ENCODE measurements around the gene TSKU.

The TSKU gene

DNA sequence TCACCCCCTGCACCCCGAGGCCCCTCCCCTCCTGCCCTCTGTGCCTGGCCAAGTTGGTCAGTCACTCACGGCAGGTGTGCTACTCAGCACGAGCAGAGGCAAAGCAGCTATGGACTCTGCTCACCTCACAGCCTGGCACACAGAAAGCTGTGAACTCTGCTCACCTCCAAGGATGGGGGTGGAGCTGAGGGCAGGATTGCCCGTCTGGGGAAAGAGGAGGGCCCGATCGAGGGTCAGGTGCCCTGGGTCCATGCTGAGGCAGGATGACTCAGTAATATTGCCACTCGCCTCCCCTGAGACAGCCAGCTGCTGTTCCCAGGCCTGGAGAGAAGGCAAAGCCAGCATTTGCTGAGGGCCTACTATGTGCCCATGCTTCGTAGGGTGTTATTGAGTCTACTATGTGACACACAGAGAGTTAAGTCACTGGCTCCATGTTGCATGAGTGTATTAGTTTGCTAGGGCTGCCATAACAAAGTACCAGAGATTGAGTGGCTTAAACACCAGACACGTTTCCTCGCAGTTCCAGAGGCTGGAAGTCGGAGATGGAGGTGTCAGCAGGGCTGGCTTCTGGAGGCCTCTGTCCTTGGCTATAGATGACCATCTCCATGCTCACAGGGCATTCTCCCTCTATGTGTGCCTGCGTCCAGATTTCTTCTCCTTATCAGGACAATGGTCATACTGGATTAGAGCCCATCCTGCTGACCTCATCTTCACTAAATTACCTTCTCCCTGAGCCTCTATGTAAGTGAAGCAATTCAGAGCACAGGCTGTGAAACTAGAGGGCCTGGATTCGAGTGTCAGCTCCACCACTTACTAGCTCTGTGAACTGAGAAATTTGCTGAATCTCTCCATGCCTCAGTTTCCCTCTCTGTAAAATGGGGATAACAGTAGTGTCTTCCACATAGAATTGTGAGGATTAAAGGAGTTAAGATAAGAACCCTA is 13.2 kb upstream of the TSKU start:
- no peak for DNase-seq

DNA sequence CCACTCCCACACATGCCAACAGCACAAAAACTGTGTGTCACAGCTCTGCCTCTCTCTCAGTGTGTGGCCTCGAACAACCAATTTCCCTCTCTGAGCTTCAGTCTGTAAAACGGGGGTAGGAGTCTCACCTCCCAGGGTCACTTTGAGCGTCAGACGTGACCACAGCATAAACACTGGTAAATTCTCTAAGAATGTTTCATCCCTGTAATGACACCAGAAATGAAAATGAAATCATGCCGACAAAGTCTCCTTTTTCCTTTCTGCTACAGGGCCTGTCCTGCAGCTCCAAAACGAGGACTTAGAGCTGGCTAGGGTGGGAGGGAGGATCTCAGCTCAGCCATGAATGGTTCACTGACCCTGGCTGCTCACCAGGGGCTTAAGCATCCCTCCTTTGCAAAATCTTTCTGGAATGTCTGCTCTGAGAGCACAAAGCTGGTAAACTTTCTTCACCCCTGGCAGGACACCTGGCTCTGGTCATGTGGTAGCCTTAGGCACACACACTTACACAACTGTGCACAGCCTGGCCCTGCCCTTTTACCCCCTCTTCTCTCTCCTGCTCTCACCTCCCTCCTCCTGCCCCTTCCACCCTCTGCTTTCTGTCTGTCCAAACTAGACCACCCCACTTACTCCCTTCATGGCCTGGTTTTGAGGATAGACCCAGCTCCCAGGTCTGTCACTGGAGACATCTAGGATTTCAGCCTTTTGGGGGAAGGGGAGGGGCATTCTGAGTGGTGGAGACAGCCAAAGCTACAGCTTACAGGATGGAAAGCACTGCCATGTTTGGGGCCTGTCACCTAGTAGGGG is 12.3 kb upstream of the TSKU start:
- no peak for DNase-seq

DNA sequence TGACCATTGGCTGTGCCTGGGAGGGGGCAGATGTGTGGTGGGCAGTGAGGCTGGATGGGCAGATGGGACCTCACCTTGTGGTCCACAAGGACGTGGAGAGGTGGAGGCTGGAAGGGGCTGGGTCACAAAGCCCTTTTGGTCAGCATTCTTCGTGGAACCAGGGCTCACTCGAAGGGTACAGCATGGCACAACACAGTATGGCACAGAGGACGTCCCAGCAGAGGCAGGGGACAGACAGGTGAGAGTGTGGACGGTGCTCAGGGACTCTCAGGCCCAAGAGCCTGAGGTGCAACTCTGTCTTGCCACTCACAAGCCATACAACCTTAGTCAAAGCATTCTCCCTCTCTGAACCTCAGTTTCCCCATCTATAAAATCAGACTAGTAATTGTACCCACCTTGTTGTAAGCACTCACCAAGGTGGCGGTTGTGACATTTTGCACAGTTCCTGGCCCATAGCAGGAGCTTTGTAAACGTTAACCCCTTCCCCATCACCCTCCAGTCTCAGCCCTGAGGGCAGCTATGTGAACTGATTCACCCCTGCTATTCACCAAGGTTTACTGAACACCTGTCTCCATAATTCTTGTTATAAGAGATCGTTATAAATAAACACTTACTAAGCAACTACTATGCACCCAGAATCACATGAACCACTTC is 11.6 kb upstream of the TSKU start:
- no peak for DNase-seq

GRCh38 chr11:76772100-76772782 is 10.9 kb upstream of the TSKU start:
- no peak for DNase-seq

GRCh38 chr11:76772783-76773106 is 10.4 kb upstream of the TSKU start:
- DNase-seq, result no peak

- no peak for DNase-seq
Measured at GRCh38 chr11:76773921-76774361, 9.2 kb upstream of the TSKU start.

DNA sequence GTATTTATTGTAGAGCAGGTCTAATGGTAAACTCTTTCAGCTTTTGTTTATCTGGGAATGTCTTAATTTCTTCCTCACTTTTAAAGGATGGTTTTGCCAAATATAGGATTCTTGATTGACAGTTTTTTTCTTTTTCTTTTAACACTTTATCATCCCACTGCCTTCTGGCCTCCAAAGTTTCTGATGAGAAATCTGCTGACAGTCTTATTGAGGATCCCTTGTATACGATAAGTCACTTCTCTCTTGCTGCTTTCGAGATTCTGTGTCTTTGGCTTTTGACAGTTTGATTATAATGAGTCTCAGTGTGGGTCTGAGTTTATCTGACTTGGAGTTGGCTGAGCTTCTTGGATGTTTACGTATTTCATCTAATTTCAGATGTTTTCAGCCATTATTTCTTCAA is 6.7 kb upstream of the TSKU start:
- no peak for DNase-seq

- no peak for DNase-seq
Measured at GRCh38 chr11:76777305-76777704, 5.9 kb upstream of the TSKU start.

GRCh38 chr11:76777876-76778275 is 5.3 kb upstream of the TSKU start:
- DNase-seq, result no peak

DNA sequence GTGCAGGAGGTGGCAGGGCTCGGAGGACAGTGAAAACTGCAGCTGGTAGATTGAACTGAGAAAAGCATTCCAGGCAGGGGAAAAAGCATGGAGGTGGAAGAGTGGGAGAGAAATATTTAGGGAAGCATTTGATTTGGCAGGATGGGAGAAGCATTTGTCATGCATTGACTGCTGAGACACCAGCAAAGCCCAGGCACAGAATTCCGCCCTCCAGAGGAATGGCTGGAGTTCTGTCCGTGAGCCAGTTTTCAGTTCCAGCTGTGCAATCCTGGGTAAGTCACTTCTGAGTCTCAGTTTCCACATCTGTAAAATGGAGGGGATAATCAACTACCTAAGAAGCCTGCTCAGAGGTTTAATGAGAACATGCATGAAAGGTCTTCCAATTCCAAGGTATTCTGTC is 4.3 kb upstream of the TSKU start:
- DNase-seq, result no peak

- no peak for DNase-seq
Measured at GRCh38 chr11:76781046-76781801, 1.9 kb upstream of the TSKU start.

DNA sequence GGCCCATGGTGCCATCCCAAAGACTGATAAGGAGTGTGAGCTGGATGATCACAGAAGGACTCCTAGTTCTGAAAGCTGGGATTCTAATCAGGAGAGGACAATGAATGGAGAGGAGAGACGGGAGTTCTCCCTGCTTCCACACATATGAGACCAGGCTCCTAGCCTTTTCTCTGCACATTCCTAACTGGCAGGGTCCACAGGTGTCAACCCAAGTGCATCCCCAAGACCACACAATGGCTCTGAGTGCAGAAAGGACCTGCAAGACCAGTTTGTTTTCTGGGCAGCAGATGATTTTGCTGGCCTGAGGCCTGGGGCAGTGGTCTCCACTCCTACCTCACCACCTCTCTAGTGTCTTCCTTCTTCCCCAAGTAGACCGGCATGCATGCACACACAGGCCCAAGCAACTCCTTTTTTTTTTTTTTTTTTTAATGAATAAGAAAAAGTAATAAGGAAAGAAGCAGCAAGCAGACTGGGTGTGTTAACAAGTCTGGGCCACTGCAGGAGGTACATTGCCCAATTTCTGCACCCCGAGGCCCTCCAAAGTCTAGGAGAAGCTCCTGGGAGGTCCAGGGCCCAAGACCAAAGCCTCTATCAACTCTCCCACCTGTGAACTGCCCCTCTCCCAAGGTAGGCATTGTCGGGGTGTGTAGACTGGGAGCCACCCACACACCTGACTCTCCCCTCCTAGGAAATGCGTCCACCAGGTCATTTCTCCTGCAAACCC is 1.2 kb upstream of the TSKU start:
- no peak for DNase-seq

GRCh38 chr11:76782531-76783293 is 444 bp upstream of the TSKU start:
- DNase-seq, result peak in 41 of 56 donors; percentile 18 to 77 (median 43)

GRCh38 chr11:76783896-76784813 is 999 bp downstream of the TSKU start:
- peak in 9 of 56 donors; percentile 6 to 52 (median 29) for DNase-seq

DNA sequence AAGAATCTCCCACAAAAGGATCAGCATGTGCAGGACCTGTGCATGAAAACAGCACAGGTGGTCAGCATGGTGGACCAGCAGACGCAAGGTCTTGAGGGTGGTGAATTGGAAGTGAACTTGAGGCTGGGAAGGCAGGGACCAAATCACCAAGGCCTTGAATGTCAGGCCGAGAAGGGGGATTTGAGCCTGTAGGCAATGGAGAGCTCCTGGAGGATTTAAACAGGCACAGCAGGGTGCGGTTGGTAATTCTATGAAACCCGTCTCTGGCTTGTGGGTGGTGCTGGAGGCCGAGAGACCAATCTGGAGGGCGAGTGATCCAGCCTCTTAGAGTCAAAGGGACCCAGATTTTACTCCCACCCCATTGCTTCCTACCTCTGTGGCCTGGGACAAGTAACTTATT is 2.4 kb downstream of the TSKU start:
- DNase-seq, result no peak

GRCh38 chr11:76786016-76786415 is 2.9 kb downstream of the TSKU start:
- DNase-seq, result no peak

GRCh38 chr11:76786441-76787014 is 3.4 kb downstream of the TSKU start:
- DNase-seq, result no peak

GRCh38 chr11:76787271-76787670 is 4.1 kb downstream of the TSKU start:
- no peak for DNase-seq
